Measurements from ENCODE around the gene ASIC2. TPM values are rescaled to one million over a fixed set of nuclear protein-coding genes. Genes with fewer than 3 reads are reported as not detected.
A peak's percentile ranks its signal among the peaks of the same experiment; 100 is the strongest.
"Not testable (repeated sequence)": the region's sequence is repeated elsewhere in the genome, so short reads cannot be mapped to it uniquely, and the experiment has no call there.

Gene ASIC2
- polyA plus RNA-seq, 6 donors from 2014 or later, result not detected

GRCh38 chr17:32985050-32985756, 307.9 kb downstream of the ASIC2 start:
- no peak overlapping the region for H3K27ac Mint-ChIP-seq
- peaks cover 0 to 3% (median 2%) of the 10 kb centered on the region in 3 donors for H3K4me1 Mint-ChIP-seq
- DNase-seq, result no peak
- H3K36me3 Mint-ChIP-seq, result peaks cover 4 to 29% of the 10 kb centered on the region in 2 donors
- ATAC-seq (ENCODE audit: low read depth in 2 of 2), result no peak
- peaks cover 0 to 26% (median 8%) of the 10 kb centered on the region in 3 donors for H3K27me3 Mint-ChIP-seq
- H3K9me3 Mint-ChIP-seq, result peaks cover 15 to 67% (median 45%) of the 10 kb centered on the region in 7 donors
- no peak overlapping the region for H3K4me3 Mint-ChIP-seq

GRCh38 chr17:32981611-32982010, 311.5 kb downstream of the ASIC2 start:
- not testable (repeated sequence) for ATAC-seq (ENCODE audit: low read depth in 2 of 2); H3K4me3 Mint-ChIP-seq; H3K4me1 Mint-ChIP-seq; DNase-seq
- Mint-ChIP-seq H3K36me3 (peaks cover 4 to 13% of the 10 kb centered on the region in 2 donors), H3K27ac (peak overlapping the region in 1 of 6 donors; percentile 20), H3K27me3 (peaks cover 8 to 34% (median 9%) of the 10 kb centered on the region in 3 donors), H3K9me3 (peaks cover 11 to 40% (median 20%) of the 10 kb centered on the region in 7 donors)

- Mint-ChIP-seq H3K27ac (no peak overlapping the region), H3K36me3 (peaks cover 4 to 13% of the 10 kb centered on the region in 2 donors), H3K9me3 (peaks cover 11 to 36% (median 20%) of the 10 kb centered on the region in 7 donors), H3K4me1 (no peaks in the 10 kb centered on the region), H3K27me3 (peaks cover 8 to 34% (median 9%) of the 10 kb centered on the region in 3 donors), H3K4me3 (no peak overlapping the region)
- DNase-seq, result no peak
- ATAC-seq (ENCODE audit: low read depth in 2 of 2), result no peak
Measured at GRCh38 chr17:32980230-32980629, 312.9 kb downstream of the ASIC2 start.

GRCh38 chr17:32976605-32977004, 316.5 kb downstream of the ASIC2 start:
- no peak for ATAC-seq (ENCODE audit: low read depth in 2 of 2)
- H3K4me3 Mint-ChIP-seq, result no peak overlapping the region
- DNase-seq, result no peak
- H3K36me3 Mint-ChIP-seq, result peaks cover 0 to under 1% of the 10 kb centered on the region in 2 donors
- H3K9me3 Mint-ChIP-seq, result peaks cover 0 to 10% (median 5%) of the 10 kb centered on the region in 7 donors
- no peak overlapping the region for H3K27ac Mint-ChIP-seq
- no peaks in the 10 kb centered on the region for H3K4me1 Mint-ChIP-seq
- peaks cover 3 to 15% (median 9%) of the 10 kb centered on the region in 3 donors for H3K27me3 Mint-ChIP-seq

- DNase-seq (no peak), ATAC-seq (ENCODE audit: low read depth in 2 of 2) (no peak)
- Mint-ChIP-seq H3K27me3 (peaks cover 3 to 15% (median 9%) of the 10 kb centered on the region in 3 donors), H3K4me1 (no peaks in the 10 kb centered on the region), H3K4me3 (no peak overlapping the region), H3K9me3 (peaks cover 0 to 7% (median 4%) of the 10 kb centered on the region in 7 donors), H3K27ac (no peak overlapping the region), H3K36me3 (no peaks in the 10 kb centered on the region)
Measured at GRCh38 chr17:32976131-32976530, 317.0 kb downstream of the ASIC2 start.

- ATAC-seq (ENCODE audit: low read depth in 2 of 2) (no peak), DNase-seq (no peak)
- peaks cover 0 to 25% (median 10%) of the 10 kb centered on the region in 7 donors for H3K9me3 Mint-ChIP-seq
- no peaks in the 10 kb centered on the region for H3K36me3 Mint-ChIP-seq
- H3K27ac Mint-ChIP-seq, result peak overlapping the region in 1 of 6 donors; percentile 43
- H3K27me3 Mint-ChIP-seq, result peaks cover under 1 to 15% (median 3%) of the 10 kb centered on the region in 3 donors
- no peak overlapping the region for H3K4me3 Mint-ChIP-seq
- H3K4me1 Mint-ChIP-seq, result no peaks in the 10 kb centered on the region
Measured at GRCh38 chr17:32971171-32971570, 321.9 kb downstream of the ASIC2 start.

GRCh38 chr17:32970281-32970680, 322.8 kb downstream of the ASIC2 start:
- Mint-ChIP-seq H3K36me3 (no peaks in the 10 kb centered on the region), H3K27ac (no peak overlapping the region), H3K9me3 (peaks cover 0 to 25% (median 10%) of the 10 kb centered on the region in 7 donors), H3K4me3 (no peak overlapping the region), H3K4me1 (no peaks in the 10 kb centered on the region), H3K27me3 (peaks cover 3 to 23% (median 9%) of the 10 kb centered on the region in 3 donors)
- DNase-seq (no peak), ATAC-seq (ENCODE audit: low read depth in 2 of 2) (no peak)

GRCh38 chr17:32969231-32969630, 323.9 kb downstream of the ASIC2 start:
- DNase-seq; H3K4me3 Mint-ChIP-seq; ATAC-seq (ENCODE audit: low read depth in 2 of 2); H3K27ac Mint-ChIP-seq; H3K4me1 Mint-ChIP-seq; H3K36me3 Mint-ChIP-seq: not testable (repeated sequence)
- Mint-ChIP-seq H3K9me3 (peaks cover 0 to 27% (median 10%) of the 10 kb centered on the region in 7 donors), H3K27me3 (peaks cover 3 to 31% (median 20%) of the 10 kb centered on the region in 3 donors)

- ATAC-seq (ENCODE audit: low read depth in 2 of 2) (no peak), DNase-seq (no peak)
- Mint-ChIP-seq H3K27ac (no peak overlapping the region), H3K36me3 (no peaks in the 10 kb centered on the region), H3K4me1 (no peaks in the 10 kb centered on the region), H3K27me3 (peaks cover 18 to 59% (median 57%) of the 10 kb centered on the region in 3 donors), H3K4me3 (no peak overlapping the region), H3K9me3 (peaks cover 0 to 13% (median 9%) of the 10 kb centered on the region in 7 donors)
Measured at GRCh38 chr17:32964541-32964940, 328.6 kb downstream of the ASIC2 start.

Measured in naive B cell (primary cell).